GM21367 (cell line): Measurements from ENCODE around the gene PRKCZ.
"Not testable (repeated sequence)": the region's sequence is repeated elsewhere in the genome, so short reads cannot be mapped to it uniquely, and the experiment has no call there.

Experiments
- ATAC-seq: cut with Tn5 transposase; IDR thresholded peaks from one replicate; pipeline ENCODE4 v1.9.1; 2021; ENCODE audit not compliant: unreplicated experiment

PRKCZ gene

DNA sequence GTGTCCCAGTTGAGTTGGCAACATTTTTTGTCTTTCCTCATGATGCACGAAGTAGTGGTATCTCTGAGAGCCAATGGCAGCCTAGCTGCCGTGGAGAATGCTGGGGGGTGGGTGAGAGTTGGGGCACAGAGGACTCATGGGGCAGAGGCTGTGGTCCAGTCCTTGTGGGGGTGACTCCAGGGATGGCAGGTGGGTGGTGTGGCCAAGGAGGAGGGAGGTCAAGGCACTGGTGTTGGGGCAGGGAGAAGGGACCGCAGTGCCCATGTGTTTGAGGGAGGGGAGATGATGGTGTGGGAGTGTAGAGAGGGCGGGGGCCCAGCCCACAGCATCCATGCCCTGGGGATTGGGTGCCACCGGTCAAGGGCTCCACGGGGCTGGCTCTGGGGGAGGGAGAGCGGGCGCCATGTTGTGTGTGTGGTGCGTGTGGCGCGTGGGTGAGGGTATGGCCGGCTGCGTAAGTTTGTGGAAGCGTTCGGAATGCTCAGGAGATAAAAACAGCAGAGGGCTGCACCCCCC is 63.5 kb downstream of the PRKCZ start:
- ATAC-seq: no peak

- not testable (repeated sequence) for ATAC-seq
Observed at GRCh38 chr1:2114635-2115007, 64.4 kb downstream of the PRKCZ start.

- no peak for ATAC-seq
Observed at GRCh38 chr1:2115008-2115641, 64.9 kb downstream of the PRKCZ start.

GRCh38 chr1:2115702-2116341 is 65.6 kb downstream of the PRKCZ start:
- ATAC-seq: no peak

GRCh38 chr1:2119886-2120285 is 69.7 kb downstream of the PRKCZ start:
- ATAC-seq: no peak

DNA sequence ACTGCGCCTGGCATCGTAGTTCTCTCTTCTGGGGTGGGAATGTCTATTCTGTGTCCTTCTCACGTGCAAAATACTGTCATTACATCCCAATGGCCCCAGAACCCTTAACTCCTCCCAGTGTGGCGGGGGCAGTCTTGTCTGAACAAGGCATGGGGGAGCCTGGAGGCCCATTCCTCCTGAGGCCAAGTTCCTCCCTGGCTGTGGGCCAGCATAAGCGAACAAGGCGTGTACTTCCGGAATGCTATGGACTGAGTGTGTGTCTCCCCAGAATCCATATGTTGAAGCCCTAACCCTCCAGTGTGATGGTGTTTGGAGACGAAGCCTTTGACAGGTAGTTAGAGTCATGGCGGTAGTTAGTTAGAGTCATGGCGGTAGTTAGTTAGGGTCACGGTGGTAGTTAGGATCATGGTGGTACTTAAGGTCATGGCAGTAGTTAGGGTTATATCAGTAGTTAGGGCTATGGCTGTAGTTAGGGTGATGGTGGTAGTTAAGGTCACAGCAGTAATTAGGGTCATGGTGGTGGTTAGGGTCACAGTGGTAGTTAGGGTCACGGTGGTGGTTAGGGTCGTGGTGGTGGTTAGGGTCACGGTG is 71.0 kb downstream of the PRKCZ start:
- no peak for ATAC-seq

DNA sequence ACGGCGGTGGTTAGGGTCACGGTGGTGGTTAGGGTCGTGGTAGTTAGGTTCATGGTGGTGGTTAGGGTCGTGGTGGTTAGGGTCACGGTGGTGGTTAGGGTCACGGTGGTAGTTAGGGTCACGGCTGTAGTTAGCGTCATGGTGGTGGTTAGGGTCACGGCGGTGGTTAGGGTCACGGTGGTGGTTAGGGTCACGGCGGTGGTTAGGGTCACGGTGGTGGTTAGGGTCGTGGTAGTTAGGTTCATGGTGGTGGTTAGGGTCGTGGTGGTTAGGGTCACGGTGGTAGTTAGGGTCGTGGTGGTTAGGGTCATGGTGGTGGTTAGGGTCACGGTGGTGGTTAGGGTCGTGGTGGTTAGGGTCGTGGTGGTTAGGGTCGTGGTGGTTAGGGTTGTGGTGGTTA is 71.6 kb downstream of the PRKCZ start:
- not testable (repeated sequence) for ATAC-seq

GRCh38 chr1:2124446-2125198 is 74.4 kb downstream of the PRKCZ start:
- ATAC-seq: no peak

DNA sequence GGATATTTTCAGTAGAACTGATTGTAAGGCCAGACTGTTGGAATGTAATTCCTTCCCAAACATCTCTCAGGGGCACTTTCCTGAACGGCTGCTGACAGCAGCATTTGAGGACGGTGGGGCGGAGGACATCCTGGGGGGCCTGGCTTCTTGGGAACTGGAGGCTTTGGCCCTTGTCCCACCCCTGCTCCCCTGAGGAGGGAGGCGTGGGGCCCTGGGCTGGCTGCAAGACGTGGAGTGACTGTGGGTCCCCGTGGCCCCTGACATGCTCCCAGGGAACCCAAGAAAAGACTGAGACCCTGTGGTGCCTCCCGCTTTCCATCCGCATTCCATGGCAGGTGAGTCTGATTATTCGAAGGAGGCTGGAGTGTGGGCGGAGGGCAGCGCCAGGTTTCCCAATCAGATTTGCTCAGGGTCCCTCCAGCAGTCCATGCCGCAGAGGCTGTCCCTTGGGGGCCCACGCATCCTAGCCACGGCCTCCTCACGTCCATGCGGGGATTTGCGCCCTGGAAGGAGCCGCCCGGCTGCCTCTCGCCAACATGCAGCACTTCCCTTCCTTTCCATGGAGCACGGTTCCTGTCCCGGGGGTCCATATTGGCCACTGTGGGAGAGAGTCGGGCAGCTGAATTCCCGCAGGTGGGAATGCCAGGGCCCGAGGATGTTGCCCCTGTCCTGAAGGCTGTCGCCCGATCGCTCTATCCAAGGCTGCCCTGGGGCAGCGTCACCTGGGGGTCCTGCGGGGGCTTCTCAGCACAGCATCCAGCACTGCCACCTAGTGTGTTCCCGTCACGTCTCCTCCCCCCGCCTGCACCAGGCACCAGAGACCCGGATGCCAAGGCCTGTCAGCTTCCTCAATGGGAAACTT is 75.4 kb downstream of the PRKCZ start:
- ATAC-seq: no peak

GRCh38 chr1:2126331-2127186 is 76.3 kb downstream of the PRKCZ start:
- no peak for ATAC-seq

- no peak for ATAC-seq
Observed at GRCh38 chr1:2127187-2128145, 77.3 kb downstream of the PRKCZ start.

DNA sequence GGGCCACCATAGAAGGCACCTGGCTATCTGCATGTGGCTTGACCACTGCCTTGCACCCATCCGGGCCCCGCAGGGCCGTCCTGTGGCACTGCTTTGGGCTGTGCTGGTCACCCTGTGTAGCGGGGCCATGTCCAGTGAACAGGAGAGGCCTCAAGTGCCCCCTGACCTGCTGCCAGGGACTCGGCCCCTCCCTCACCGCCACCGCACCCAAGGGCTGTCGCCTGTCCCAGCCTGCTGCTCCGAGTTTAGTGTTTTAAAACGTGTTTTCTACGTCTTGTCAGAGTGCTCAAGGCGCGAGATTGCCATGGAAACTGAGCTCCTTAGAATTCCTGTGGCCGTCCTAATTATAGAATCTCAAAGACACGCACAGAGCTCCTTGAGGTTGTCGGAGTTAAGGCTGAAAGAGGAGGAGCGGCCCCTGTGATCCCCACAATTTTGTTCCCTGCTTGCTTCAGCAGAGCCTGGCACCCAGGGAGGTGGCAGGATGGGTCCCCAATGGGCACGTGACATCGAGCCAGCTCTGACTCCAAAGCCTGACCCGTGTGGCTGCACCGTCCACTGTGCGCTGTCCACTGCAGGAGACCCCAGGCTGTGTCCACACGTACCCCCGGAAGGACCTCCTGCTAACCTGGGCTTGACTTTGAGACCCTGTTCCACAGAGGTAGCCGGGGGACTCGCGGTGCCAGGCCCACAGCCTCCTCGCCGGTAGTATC is 78.1 kb downstream of the PRKCZ start:
- ATAC-seq: no peak

DNA sequence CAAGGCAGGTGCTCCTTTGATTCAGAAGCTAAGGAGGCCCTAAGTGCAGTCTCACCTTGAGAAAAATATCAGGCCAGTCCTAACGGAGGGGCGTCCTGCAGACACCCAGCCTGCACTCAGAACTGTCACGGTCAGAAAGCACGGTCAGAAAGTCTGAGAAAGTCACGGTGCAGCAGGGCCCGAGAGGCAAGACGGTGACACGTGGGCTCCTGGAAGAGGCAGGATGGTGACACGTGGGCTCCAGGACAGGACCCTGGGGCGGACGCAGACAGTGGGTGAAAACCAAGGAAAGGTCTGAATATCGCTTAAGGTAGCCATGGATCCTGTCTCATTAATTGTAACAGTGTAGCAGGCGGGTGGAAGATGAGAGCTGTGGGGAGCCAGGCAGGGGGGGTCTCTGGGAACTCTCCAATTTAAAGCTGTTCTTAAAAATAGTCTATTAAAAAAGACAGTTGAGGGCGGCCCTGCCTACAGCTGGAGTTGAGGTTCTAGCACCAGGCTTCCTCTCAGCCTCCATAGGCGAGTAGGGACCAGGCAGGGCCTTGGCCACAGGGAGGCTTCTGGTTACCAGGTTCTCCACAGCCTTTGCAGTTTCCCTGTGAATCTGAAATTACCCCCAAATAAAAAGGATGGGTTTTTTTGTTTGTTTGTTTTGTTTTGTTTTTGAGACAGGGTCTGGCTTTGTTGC is 79.2 kb downstream of the PRKCZ start:
- ATAC-seq: no peak

DNA sequence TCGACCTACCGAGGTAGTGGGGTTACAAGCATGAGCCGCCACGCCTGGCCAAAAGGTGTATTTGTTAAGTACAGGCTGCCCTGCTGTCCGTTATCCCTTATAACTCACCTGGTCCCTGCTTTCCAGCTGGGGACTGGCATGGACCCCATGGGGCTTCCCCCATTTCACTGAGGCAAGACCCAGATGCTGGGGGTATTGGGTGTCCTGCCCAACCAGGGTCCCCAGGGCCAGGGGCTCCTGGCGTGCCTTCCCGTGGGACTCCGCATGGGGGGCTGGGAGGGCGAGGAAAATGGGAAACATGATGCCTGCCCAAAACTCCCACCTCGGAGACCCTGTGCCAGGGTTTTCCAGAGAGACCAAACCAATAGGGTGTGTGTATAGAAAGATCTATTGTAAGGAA is 79.9 kb downstream of the PRKCZ start:
- no peak for ATAC-seq

GRCh38 chr1:2130871-2131289 is 80.7 kb downstream of the PRKCZ start:
- ATAC-seq: no peak

- no peak for ATAC-seq
Observed at GRCh38 chr1:2132222-2133038, 82.2 kb downstream of the PRKCZ start.
